GM23248 (cell line): ENCODE measurements around the gene IRX2.

ENCODE experiments used
- EZH2 ChIP-seq: fragments of 200-600 bp; sonication (generic); IDR thresholded peaks from 2 replicates; pipeline ENCODE4 v1.6.1; 2018; ENCODE audit warnings: antibody characterized with exemption, mild to moderate bottlenecking; ENCODE audit not compliant: insufficient read depth, poor library complexity, severe bottlenecking
- EZH2phosphoT487 ChIP-seq: fragments of 200-600 bp; sonication (generic); IDR thresholded peaks from 2 replicates; pipeline ENCODE4 v1.6.1; 2018; ENCODE audit warnings: antibody characterized with exemption, moderate library complexity, mild to moderate bottlenecking, low read depth; ENCODE audit not compliant: insufficient read depth

GRCh38 chr5:2704806-2705645 is 46.5 kb downstream of the IRX2 start:
- no peak for TF ChIP-seq EZH2
- no peak for TF ChIP-seq EZH2phosphoT487
